Fibroblast of peridontal ligament (primary cell): ENCODE measurements around the gene RAB44.

Experiments
- DNase-seq: peaks from one replicate; pipeline ENCODE4 v3.0.0-alpha.2; 2010; ENCODE audit errors: extremely low read depth

The RAB44 gene

DNA sequence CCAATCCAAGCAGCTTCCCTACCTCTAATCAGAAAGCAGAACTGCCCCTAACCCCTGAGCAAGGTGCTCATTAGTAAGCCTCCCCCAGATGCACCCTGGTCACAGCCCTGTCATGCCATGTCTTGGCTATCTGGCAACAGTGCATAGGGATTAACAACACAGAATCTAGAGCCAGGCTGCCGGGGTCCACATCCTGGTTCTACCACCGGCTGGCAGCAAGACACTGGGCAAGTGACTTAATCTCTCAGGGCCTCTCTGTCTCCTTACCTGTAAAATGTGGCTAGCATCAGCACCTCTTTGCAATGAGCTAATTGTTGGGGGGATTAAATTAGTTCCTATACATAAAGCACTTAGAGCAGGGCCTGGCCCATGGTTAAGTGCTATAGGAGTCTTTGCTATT, 73.5 kb downstream of the RAB44 start:
- DNase-seq = no peak

DNA sequence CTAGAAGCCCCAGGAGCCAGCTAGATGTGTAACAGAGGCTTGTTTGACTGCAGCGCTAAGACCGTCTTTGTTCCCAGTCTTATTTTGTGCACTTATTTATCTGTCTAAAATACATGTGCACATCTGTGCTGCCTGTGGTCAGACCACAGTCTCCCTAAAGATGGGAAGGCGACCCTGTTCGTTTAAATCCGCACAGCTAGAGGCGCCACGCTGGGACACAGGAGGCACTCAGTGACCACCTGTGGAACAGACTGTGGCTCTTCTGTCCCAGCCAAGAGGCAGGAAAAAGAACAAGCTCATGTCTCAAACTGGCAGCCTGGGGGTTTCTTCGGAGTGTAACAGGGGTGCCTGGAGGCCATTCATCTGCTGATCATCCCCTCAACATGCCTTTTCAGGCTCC, 74.8 kb downstream of the RAB44 start:
- DNase-seq = no peak

DNA sequence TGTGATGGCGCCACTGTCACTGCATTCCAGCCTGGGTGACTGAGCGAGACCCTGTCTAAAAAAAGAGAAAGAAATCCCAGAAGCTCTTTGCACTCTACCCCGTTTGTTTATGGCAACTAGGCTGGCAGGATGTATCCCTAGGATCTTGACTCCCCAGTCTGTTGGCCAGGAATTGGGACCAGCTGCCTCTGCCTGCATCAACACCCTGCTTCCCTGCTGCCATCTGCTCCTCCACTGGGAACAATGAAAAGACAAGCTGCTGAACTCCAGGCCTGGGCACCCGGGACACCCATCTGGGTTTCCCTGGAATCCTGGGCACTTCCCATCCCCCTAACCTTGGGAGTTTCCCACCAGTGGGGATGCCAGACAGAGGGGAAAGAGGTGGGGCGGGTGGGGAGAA, 76.7 kb downstream of the RAB44 start:
- DNase-seq = no peak

DNA sequence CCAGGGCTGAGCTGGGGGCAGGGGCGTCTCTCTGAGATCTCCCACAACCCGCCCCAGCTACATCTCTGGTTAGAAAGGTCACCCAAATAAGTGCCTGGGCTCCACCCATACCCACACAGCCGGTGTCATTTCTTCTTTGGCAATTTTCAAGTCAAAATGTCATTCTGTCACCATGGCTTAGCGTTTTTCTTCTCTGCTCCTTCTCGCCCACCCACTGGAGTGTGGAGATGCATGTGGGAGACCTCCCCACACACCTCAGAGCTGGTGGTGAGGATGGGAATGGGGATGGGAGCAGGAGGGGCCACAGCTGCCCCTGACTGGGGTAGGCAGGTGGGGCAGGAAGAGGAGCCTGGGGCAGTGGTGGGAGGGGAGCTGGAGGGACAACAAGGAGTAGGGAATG, 78.5 kb downstream of the RAB44 start:
- DNase-seq = no peak

DNA sequence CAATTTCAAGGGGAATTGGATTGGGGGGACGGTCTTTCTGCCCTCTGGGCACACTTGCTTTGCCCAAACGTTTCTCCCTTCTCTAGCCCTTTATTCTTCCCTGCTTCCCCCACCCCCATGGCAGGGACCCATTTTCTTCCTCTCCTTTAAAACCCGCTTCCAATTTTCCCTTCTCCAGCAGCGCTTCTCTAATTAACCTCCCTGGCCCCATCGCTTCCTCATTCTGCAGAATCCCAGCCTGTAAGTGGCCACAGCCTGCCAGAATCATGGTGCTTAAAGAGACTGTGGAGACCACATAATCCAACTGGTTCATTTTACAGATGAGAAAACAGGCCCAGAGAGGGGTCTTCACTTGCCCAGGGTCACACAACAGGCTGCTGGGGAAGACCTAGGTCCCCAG, 80.2 kb downstream of the RAB44 start:
- no peak for DNase-seq

DNA sequence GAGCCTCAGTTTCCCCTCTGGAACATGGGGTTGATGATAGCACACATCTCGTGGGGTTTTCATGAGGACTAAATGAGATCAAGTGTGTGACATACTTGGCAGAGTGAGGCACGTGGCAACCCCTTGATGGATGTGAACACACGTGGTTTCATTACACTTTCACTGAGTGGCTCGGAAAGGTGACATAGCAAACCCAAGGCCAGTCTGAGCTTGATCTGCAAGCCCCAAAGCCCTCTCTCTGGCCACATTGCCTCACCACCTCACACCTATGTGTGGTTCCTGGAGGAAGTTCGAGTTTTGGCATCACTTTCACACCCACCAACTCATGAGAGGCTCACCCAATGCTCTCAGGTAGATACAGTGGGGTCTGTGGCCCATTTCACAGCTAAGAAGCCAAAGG, 81.6 kb downstream of the RAB44 start:
- DNase-seq = no peak

DNA sequence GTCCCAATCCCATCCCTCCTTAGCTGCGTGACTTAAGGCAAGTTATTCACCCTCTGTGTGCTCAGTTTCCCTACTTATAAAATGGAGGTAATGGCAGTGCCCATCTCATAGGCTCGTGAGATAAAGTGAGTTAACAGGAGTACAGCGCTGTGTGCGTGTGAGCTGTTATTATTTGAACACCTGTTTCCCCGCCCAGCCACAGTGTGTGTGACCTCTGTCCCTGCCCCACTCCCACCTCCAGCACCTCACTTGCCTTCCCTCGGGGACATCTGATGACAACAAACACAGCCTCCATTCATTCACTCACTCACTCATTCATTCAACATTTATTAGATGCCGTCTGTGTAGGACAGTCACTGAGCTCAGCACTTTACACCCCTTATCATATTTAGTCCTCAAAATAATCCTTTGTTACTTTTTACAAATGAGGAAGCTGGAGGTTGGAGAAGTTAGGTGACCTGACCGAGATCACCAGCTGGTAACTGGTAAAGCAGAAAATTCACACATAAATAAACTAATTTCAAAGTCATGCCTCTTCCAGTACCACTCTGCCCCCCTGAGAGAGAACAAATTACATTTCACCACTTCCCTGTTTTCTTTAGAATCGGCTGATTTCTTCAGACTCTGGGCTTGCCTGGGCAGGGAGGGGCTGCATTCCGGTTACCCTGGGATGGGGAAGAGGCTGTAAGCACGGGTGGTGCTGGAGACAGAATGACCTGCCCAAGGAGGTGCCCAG, 83.0 kb downstream of the RAB44 start:
- no peak for DNase-seq

DNA sequence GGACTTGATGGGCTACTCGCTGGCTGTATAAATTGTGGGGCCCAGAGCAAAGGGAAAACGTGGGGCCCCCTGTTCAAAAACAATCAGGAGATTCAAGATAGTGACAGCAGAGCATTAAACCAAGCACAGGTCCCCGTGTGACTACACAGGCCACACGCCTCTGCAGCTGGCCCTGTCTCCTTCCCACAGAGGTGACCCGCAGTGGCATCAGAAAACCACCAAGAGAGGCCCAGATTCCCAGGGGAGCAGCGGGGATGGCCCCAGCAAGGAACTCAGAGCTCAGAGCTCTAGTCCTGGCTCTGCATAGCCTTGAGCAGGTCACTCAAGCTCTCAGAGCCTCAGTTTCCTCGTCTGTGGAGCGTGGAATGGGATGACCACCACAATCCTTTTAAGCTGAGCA, 84.0 kb downstream of the RAB44 start:
- no peak for DNase-seq
